Measurements from ENCODE around the gene COL28A1. TPM values are rescaled to one million over a fixed set of nuclear protein-coding genes. Genes with fewer than 3 reads are reported as not detected.

The COL28A1 gene
- total RNA-seq, 1 donor from 2014 or later = 0.28 TPM

DNA sequence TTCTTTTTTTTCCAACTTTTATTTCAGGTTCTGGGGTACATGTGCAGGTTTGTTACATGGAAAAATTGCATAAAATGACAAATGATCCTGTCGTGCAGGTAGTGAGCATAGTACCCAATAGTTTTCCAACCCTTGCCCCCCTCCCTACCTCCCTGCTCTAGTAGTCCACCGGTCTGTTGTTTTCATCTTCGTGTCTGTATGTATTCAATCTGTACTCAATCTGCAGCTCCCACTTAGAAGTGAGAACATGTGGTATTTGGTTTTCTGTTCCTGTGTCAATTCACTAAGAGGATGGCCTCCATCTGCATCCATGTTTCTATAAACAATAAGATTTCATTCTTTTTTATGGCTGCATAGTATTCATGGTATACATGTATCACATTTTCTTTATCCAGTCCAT lies 202.1 kb downstream of the COL28A1 start:
- H3K4me3 Mint-ChIP-seq = no peak overlapping the region
- H3K36me3 Mint-ChIP-seq (ENCODE audit: low read depth) = no peaks in the 10 kb centered on the region
- TF ChIP-seq, protein P1, sequence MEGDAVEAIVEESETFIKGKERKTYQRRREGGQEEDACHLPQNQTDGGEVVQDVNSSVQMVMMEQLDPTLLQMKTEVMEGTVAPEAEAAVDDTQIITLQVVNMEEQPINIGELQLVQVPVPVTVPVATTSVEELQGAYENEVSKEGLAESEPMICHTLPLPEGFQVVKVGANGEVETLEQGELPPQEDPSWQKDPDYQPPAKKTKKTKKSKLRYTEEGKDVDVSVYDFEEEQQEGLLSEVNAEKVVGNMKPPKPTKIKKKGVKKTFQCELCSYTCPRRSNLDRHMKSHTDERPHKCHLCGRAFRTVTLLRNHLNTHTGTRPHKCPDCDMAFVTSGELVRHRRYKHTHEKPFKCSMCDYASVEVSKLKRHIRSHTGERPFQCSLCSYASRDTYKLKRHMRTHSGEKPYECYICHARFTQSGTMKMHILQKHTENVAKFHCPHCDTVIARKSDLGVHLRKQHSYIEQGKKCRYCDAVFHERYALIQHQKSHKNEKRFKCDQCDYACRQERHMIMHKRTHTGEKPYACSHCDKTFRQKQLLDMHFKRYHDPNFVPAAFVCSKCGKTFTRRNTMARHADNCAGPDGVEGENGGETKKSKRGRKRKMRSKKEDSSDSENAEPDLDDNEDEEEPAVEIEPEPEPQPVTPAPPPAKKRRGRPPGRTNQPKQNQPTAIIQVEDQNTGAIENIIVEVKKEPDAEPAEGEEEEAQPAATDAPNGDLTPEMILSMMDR (conservative IDR thresholded peaks at IDR 0.05) = no peak
- peaks cover 7% of the 10 kb centered on the region for H3K9me3 Mint-ChIP-seq
- H3K27me3 Mint-ChIP-seq (ENCODE audit: low read depth) = peaks cover 5% of the 10 kb centered on the region
- H3K4me1 Mint-ChIP-seq = no peaks in the 10 kb centered on the region
- DNase-seq (ENCODE audit: low read depth, low spot score) = no peak
- no peak overlapping the region for H3K27ac Mint-ChIP-seq (ENCODE audit: unreplicated experiment)

DNA sequence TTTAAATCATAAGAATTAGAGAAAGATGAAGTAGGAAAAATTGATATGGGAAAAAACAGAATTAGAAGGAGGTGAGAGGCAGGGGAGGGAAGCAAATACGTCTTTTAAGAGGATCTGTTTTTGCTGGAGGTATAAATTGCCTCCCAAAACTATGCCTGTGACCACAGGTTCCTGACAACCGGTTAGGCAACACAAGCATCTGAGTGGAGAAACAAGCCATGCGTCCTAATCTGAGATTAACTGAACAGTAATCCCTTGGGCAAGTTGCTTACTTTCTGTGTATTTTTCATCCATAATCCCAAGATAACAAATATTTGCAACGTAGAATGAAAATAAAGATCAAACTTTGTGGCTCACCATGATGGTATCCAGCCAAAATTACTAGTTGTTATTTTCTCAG lies 204.2 kb downstream of the COL28A1 start:
- Mint-ChIP-seq H3K27ac (ENCODE audit: unreplicated experiment) (no peak overlapping the region), H3K27me3 (ENCODE audit: low read depth) (peaks cover 12% of the 10 kb centered on the region), H3K4me1 (no peaks in the 10 kb centered on the region), H3K4me3 (no peak overlapping the region), H3K9me3 (peaks cover 7% of the 10 kb centered on the region), H3K36me3 (ENCODE audit: low read depth) (no peaks in the 10 kb centered on the region)
- TF ChIP-seq, protein P1 (conservative IDR thresholded peaks at IDR 0.05) = no peak
- DNase-seq (ENCODE audit: low read depth, low spot score) = no peak

DNA sequence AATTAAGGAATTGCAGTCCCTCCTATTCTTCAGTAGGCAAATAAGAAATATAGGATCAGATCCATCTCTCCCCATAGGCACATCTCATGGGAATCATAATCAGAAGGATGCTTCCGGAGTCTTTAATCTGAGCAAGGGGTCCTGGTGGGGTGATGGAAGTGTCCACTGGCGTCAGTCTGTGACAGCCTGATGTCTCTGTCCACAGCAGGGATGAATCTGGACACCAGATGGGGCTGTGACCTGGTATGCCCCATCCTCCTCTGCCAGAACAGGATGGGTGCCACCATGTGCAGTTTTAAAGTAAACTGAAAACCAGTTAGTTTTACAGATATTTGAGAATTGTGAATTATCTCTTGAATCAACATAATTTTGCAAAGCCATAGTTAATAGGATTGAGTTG lies 204.7 kb downstream of the COL28A1 start:
- Mint-ChIP-seq H3K27me3 (ENCODE audit: low read depth) (peaks cover 12% of the 10 kb centered on the region), H3K4me1 (no peaks in the 10 kb centered on the region), H3K4me3 (no peak overlapping the region), H3K9me3 (peaks cover 6% of the 10 kb centered on the region), H3K36me3 (ENCODE audit: low read depth) (no peaks in the 10 kb centered on the region), H3K27ac (ENCODE audit: unreplicated experiment) (no peak overlapping the region)
- DNase-seq (ENCODE audit: low read depth, low spot score) = no peak
- TF ChIP-seq, protein P1 (conservative IDR thresholded peaks at IDR 0.05) = no peak

DNA sequence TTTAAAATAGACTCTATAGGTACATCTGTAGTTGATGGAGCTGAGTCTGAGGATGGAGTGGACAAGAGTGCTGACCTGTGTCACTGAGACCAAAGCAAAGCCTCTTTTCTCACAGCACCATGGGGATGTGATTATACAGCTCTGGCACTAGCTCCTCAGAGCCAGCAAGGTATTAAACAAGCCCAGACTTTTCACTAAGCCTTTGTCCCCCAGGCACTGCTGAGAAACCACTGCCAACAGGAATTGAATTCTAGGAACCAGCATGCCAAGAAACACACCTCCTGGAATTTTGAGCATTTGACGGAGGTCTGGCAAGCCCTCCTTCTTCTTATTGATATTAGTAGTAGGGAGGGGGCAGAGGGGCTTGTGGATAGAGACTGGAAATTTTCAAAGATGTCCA lies 206.3 kb downstream of the COL28A1 start:
- Mint-ChIP-seq H3K27me3 (ENCODE audit: low read depth) (peaks cover 12% of the 10 kb centered on the region), H3K27ac (ENCODE audit: unreplicated experiment) (no peak overlapping the region), H3K36me3 (ENCODE audit: low read depth) (no peaks in the 10 kb centered on the region), H3K9me3 (no peaks in the 10 kb centered on the region), H3K4me3 (no peak overlapping the region), H3K4me1 (no peaks in the 10 kb centered on the region)
- DNase-seq (ENCODE audit: low read depth, low spot score) = no peak
- TF ChIP-seq, protein P1 (conservative IDR thresholded peaks at IDR 0.05) = no peak

DNA sequence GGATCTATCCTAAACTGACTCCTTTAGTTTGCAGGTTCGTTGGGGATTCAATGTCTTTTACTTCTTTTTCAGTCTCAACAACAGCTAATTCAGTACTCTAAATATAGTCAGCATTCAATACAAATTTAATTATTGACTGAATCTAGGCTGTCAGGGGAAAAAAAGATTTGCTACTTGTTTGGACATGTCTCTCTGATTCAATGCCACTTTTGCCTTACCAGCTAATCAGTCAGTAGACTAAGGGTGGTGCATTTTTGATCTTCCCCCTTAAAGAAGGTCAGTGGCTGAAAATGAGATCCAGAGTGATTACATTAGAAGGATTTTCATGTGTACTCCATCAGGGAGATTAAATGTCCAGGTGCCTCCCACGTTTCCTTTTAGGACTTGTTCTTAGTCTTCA lies 208.2 kb downstream of the COL28A1 start:
- TF ChIP-seq, protein P1 (conservative IDR thresholded peaks at IDR 0.05) = no peak
- peaks cover 3% of the 10 kb centered on the region for H3K9me3 Mint-ChIP-seq
- no peaks in the 10 kb centered on the region for H3K36me3 Mint-ChIP-seq (ENCODE audit: low read depth)
- H3K4me1 Mint-ChIP-seq = no peaks in the 10 kb centered on the region
- H3K27ac Mint-ChIP-seq (ENCODE audit: unreplicated experiment) = no peak overlapping the region
- no peak for DNase-seq (ENCODE audit: low read depth, low spot score)
- peaks cover 12% of the 10 kb centered on the region for H3K27me3 Mint-ChIP-seq (ENCODE audit: low read depth)
- H3K4me3 Mint-ChIP-seq = no peak overlapping the region

DNA sequence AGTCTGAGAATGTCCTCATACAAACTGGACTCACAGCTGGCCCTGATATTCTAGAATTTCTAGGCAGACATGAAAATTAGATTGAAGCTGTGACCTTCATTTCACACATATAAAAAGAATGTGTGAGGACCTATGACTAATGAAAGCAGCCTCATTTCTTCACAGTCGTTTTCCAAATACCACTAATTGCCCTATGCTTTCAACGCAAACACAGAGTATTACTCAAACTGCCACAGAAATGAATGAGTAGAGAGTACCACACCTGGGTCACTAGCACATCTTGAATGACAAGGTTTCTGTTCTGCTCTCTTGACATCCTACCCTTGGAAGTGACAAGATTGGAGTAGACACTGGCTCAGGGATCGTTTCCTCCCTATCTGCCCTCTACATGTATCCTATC lies 211.0 kb downstream of the COL28A1 start:
- no peak overlapping the region for H3K27ac Mint-ChIP-seq (ENCODE audit: unreplicated experiment)
- no peaks in the 10 kb centered on the region for H3K36me3 Mint-ChIP-seq (ENCODE audit: low read depth)
- peaks cover 11% of the 10 kb centered on the region for H3K4me1 Mint-ChIP-seq
- TF ChIP-seq, protein P1 (conservative IDR thresholded peaks at IDR 0.05) = no peak
- H3K4me3 Mint-ChIP-seq = no peak overlapping the region
- H3K9me3 Mint-ChIP-seq = peaks cover 3% of the 10 kb centered on the region
- H3K27me3 Mint-ChIP-seq (ENCODE audit: low read depth) = peaks cover 8% of the 10 kb centered on the region
- no peak for DNase-seq (ENCODE audit: low read depth, low spot score)

All from neural crest cell (in vitro differentiated cells).